ENCODE results near the gene DPT.

DPT gene

GRCh38 chr1:168697356-168698126, 31.5 kb downstream of the DPT start:
- DNase-seq = no peak

GRCh38 chr1:168696125-168696760, 32.8 kb downstream of the DPT start:
- no peak for DNase-seq

- DNase-seq = no peak
These were observed 35.2 kb downstream of the DPT start for GRCh38 chr1:168693872-168694238.

GRCh38 chr1:168693197-168693871, 35.7 kb downstream of the DPT start:
- DNase-seq = no peak

GRCh38 chr1:168692472-168692871, 36.5 kb downstream of the DPT start:
- DNase-seq = no peak

GRCh38 chr1:168691541-168691940, 37.5 kb downstream of the DPT start:
- DNase-seq = no peak

- no peak for DNase-seq
These were observed 39.0 kb downstream of the DPT start for GRCh38 chr1:168689726-168690602.

- DNase-seq = no peak
These were observed 39.7 kb downstream of the DPT start for GRCh38 chr1:168689327-168689657.

- no peak for DNase-seq
These were observed 40.2 kb downstream of the DPT start for GRCh38 chr1:168688644-168689326.

- no peak for DNase-seq
These were observed 41.2 kb downstream of the DPT start for GRCh38 chr1:168687816-168688215.

- no peak for DNase-seq
These were observed 42.3 kb downstream of the DPT start for GRCh38 chr1:168686666-168687065.

- DNase-seq = no peak
These were observed 45.1 kb downstream of the DPT start for GRCh38 chr1:168683871-168684270.

- DNase-seq = no peak
These were observed 52.1 kb downstream of the DPT start for GRCh38 chr1:168676861-168677260.

GRCh38 chr1:168676029-168676812, 52.8 kb downstream of the DPT start:
- DNase-seq = no peak

GRCh38 chr1:168673974-168674683, 54.9 kb downstream of the DPT start:
- no peak for DNase-seq

GRCh38 chr1:168672278-168672677, 56.7 kb downstream of the DPT start:
- no peak for DNase-seq

GRCh38 chr1:168671782-168672181, 57.2 kb downstream of the DPT start:
- DNase-seq = no peak

GRCh38 chr1:168665975-168666374, 63.0 kb downstream of the DPT start:
- no peak for DNase-seq

- no peak for DNase-seq
These were observed 64.8 kb downstream of the DPT start for GRCh38 chr1:168664069-168664834.

- DNase-seq = no peak
These were observed 72.5 kb downstream of the DPT start for GRCh38 chr1:168656485-168656884.

All from stimulated activated CD8-positive, alpha-beta memory T cell treated with anti-CD3 and anti-CD28 coated beads, Interleukin-4, amount 100 ng/mL, for 48 hours (primary cell).